HG03066 (cell line): ENCODE results near the gene TSPOAP1.

Source experiments
- ATAC-seq: cut with Tn5 transposase; IDR thresholded peaks from one replicate; pipeline ENCODE4 v1.9.1; 2021; ENCODE audit warnings: low read depth; ENCODE audit not compliant: unreplicated experiment

Gene TSPOAP1

GRCh38 chr17:58331815-58332777, 3.5 kb upstream of the TSPOAP1 start:
- ATAC-seq: no peak

GRCh38 chr17:58330997-58331814, 2.6 kb upstream of the TSPOAP1 start:
- ATAC-seq: no peak

GRCh38 chr17:58330538-58330996, 2.0 kb upstream of the TSPOAP1 start:
- ATAC-seq: no peak

- peak; percentile 2 for ATAC-seq
Measured at GRCh38 chr17:58329810-58330537, 1.4 kb upstream of the TSPOAP1 start.

- peak; percentile 41 for ATAC-seq
Measured at GRCh38 chr17:58329035-58329809, 627 bp upstream of the TSPOAP1 start.

GRCh38 chr17:58327363-58328194, 1.0 kb downstream of the TSPOAP1 start:
- ATAC-seq: no peak

- no peak for ATAC-seq
Measured at GRCh38 chr17:58326609-58327362, 1.8 kb downstream of the TSPOAP1 start.

- ATAC-seq: no peak
Measured at GRCh38 chr17:58325976-58326468, 2.6 kb downstream of the TSPOAP1 start.

GRCh38 chr17:58325289-58325726, 3.3 kb downstream of the TSPOAP1 start:
- no peak for ATAC-seq

- ATAC-seq: no peak
Measured at GRCh38 chr17:58324409-58325288, 3.9 kb downstream of the TSPOAP1 start.

GRCh38 chr17:58324056-58324408, 4.6 kb downstream of the TSPOAP1 start:
- no peak for ATAC-seq

- ATAC-seq: no peak
Measured at GRCh38 chr17:58323366-58324055, 5.1 kb downstream of the TSPOAP1 start.

GRCh38 chr17:58322581-58323185, 5.9 kb downstream of the TSPOAP1 start:
- ATAC-seq: no peak

- ATAC-seq: no peak
Measured at GRCh38 chr17:58321571-58322525, 6.7 kb downstream of the TSPOAP1 start.
